Activated T-cell treated with anti-CD3 and anti-CD28 coated beads, Interleukin-2, amount 50 U/mL, for 48 hours (primary cell): Measurements from ENCODE around the gene SOX8.

Source experiments
- DNase-seq, 2 experiments: peaks; one replicate each; pipeline ENCODE4 v3.0.0-alpha.2; 2020

Gene SOX8

GRCh38 chr16:959232-960040, 22.1 kb upstream of the SOX8 start:
- no peak for DNase-seq

GRCh38 chr16:962366-962765, 19.2 kb upstream of the SOX8 start:
- no peak for DNase-seq

GRCh38 chr16:962901-963814, 18.4 kb upstream of the SOX8 start:
- no peak for DNase-seq

- DNase-seq = peak in 1 of 2 experiments; percentile 58
Observed at GRCh38 chr16:963913-964312, 17.7 kb upstream of the SOX8 start.

GRCh38 chr16:964356-965035, 17.1 kb upstream of the SOX8 start:
- peak; percentile 75 to 81 for DNase-seq

GRCh38 chr16:965036-965395, 16.6 kb upstream of the SOX8 start:
- DNase-seq = no peak

GRCh38 chr16:965487-965886, 16.1 kb upstream of the SOX8 start:
- DNase-seq = no peak

- DNase-seq = no peak
Observed at GRCh38 chr16:966035-966434, 15.5 kb upstream of the SOX8 start.

- no peak for DNase-seq
Observed at GRCh38 chr16:966505-966904, 15.1 kb upstream of the SOX8 start.

GRCh38 chr16:967077-967541, 14.5 kb upstream of the SOX8 start:
- no peak for DNase-seq

- DNase-seq = no peak
Observed at GRCh38 chr16:967546-968295, 13.8 kb upstream of the SOX8 start.

- DNase-seq = no peak
Observed at GRCh38 chr16:968620-969019, 12.9 kb upstream of the SOX8 start.

GRCh38 chr16:969508-970385, 11.8 kb upstream of the SOX8 start:
- peak; percentile 43 to 55 for DNase-seq

GRCh38 chr16:970386-970765, 11.2 kb upstream of the SOX8 start:
- DNase-seq = no peak

GRCh38 chr16:970766-971581, 10.6 kb upstream of the SOX8 start, which contains the start of gene LMF1:
LMF1 (minus strand) TSS chr16:970984; CDS start chr16:970980, 4 bp downstream.
- DNase-seq = peak; percentile 96 to 97

- DNase-seq = no peak
Observed at GRCh38 chr16:971582-971905, 10.0 kb upstream of the SOX8 start.

GRCh38 chr16:971981-972315, 9.6 kb upstream of the SOX8 start:
- no peak for DNase-seq

GRCh38 chr16:972316-973002, 9.1 kb upstream of the SOX8 start:
- DNase-seq = no peak

- DNase-seq = no peak
Observed at GRCh38 chr16:973366-973765, 8.2 kb upstream of the SOX8 start.

GRCh38 chr16:974001-974601, 7.5 kb upstream of the SOX8 start:
- no peak for DNase-seq
